BJ (cell line): Measurements from ENCODE around the gene ZNF438. TPM values are rescaled to one million over a fixed set of nuclear protein-coding genes. Genes with fewer than 3 reads are reported as not detected.
"Not testable (repeated sequence)": the region's sequence is repeated elsewhere in the genome, so short reads cannot be mapped to it uniquely, and the experiment has no call there.

Experiments used
- CTCF ChIA-PET: fragments of 350-600 bp; formaldehyde crosslinking; extraction: SDS; loops from one replicate; lab custom pipeline; 2021; ENCODE audit warnings: antibody characterized with exemption, inconsistent platforms; lab: Yijun Ruan, JAX
- POLR2A ChIA-PET: fragments of 300-600 bp; sonication (Branson Sonifier 250); formaldehyde crosslinking; extraction: SDS; loops from one replicate; lab custom pipeline; 2021; ENCODE audit warnings: antibody characterized with exemption; lab: Charles Lee
- DNase-seq: peaks from one replicate; pipeline ENCODE4 v3.0.0-alpha.2; 2011; ENCODE audit warnings: low read depth
- H3K27me3 ChIP-seq: 2 replicates; pipeline ENCODE4 v1.6.0; 2011; ENCODE audit warnings: low read length; ENCODE audit not compliant: control insufficient read depth, insufficient read depth
- H3K36me3 ChIP-seq: 2 replicates; pipeline ENCODE4 v1.5.1; 2011; ENCODE audit warnings: low read length; ENCODE audit not compliant: control insufficient read depth, insufficient read depth
- H3K4me3 ChIP-seq: 2 replicates; pipeline ENCODE4 v1.5.1; 2011; ENCODE audit warnings: low read depth, mild to moderate bottlenecking, control low read depth, low read length
- polyA plus RNA-seq: library from polyadenylated mRNA; depleted of rRNA; stranded (reverse); fragments of >200 nt; gene quantifications from 2 replicates; pipeline ENCODE4 v1.2.3, GENCODE V29; 2011
- TF ChIP-seq, protein P1 (sequence below): IDR thresholded peaks from 2 replicates; pipeline ENCODE4 v1.5.1; 2011; ENCODE audit warnings: low read depth, mild to moderate bottlenecking, control low read depth, inconsistent platforms, low read length, moderate library complexity; ENCODE audit not compliant: insufficient read depth

The ZNF438 gene
- polyA plus RNA-seq, 1 experiment: 3.7 TPM

DNA sequence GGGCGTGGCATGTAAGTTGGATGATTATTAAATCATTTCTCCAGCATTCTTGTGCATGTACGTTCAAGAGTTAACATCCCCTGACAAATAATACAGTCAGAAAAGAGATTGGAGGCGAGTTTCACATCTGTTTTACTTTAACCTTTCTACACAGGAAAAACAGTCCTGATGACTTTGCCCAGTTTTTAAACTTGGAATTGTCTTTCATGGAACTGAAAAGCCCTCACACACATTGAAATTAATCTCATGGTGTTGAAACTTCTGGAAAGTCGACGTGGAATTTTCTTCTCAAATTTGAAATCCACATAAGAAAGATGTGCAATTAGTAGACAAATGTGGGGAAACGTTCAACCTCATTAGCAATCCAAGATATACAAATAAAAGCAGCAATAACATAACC lies 31.2 kb upstream of the ZNF438 start:
- TF ChIP-seq, protein P1, sequence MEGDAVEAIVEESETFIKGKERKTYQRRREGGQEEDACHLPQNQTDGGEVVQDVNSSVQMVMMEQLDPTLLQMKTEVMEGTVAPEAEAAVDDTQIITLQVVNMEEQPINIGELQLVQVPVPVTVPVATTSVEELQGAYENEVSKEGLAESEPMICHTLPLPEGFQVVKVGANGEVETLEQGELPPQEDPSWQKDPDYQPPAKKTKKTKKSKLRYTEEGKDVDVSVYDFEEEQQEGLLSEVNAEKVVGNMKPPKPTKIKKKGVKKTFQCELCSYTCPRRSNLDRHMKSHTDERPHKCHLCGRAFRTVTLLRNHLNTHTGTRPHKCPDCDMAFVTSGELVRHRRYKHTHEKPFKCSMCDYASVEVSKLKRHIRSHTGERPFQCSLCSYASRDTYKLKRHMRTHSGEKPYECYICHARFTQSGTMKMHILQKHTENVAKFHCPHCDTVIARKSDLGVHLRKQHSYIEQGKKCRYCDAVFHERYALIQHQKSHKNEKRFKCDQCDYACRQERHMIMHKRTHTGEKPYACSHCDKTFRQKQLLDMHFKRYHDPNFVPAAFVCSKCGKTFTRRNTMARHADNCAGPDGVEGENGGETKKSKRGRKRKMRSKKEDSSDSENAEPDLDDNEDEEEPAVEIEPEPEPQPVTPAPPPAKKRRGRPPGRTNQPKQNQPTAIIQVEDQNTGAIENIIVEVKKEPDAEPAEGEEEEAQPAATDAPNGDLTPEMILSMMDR: no peak

DNA sequence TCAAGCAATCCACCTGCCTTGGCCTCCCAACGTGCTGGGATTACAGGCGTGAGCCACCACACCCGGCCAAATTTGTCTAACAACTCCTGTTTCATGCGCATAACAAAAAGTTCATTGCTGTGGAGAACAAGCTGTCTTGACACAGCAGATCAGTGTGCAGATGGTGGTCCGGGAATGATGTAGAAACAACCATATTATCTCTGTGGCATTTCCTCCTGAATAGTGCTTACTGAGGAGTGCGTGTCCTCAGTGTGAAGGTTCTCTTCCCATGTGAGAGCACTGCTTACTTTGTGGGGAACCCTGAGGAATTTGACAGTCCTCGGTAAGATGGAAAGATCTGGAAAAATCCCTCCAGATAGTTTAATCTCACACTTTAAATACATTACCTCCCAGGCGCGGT lies 30.3 kb upstream of the ZNF438 start:
- ChIA-PET POLR2A (no interaction called here), CTCF (no interaction called here)
- Histone ChIP-seq H3K36me3 (no peaks in the 10 kb centered on the region), H3K4me3 (no peak overlapping the region), H3K27me3 (no peaks in the 10 kb centered on the region)
- TF ChIP-seq, protein P1: no peak
- no peak for DNase-seq

More for the DNA sequence above, 31.2 kb upstream of the ZNF438 start:
- POLR2A ChIA-PET: no interaction called here
- Histone ChIP-seq H3K36me3 (no peaks in the 10 kb centered on the region), H3K4me3 (no peak overlapping the region), H3K27me3 (no peaks in the 10 kb centered on the region)
- DNase-seq: no peak
- CTCF ChIA-PET: interaction anchor here (0.9 to 1.1 kb wide), 3 partner anchors 10 to 31 kb away, joined by 3 read pairs; partner anchors contain the start of gene ZNF438

DNA sequence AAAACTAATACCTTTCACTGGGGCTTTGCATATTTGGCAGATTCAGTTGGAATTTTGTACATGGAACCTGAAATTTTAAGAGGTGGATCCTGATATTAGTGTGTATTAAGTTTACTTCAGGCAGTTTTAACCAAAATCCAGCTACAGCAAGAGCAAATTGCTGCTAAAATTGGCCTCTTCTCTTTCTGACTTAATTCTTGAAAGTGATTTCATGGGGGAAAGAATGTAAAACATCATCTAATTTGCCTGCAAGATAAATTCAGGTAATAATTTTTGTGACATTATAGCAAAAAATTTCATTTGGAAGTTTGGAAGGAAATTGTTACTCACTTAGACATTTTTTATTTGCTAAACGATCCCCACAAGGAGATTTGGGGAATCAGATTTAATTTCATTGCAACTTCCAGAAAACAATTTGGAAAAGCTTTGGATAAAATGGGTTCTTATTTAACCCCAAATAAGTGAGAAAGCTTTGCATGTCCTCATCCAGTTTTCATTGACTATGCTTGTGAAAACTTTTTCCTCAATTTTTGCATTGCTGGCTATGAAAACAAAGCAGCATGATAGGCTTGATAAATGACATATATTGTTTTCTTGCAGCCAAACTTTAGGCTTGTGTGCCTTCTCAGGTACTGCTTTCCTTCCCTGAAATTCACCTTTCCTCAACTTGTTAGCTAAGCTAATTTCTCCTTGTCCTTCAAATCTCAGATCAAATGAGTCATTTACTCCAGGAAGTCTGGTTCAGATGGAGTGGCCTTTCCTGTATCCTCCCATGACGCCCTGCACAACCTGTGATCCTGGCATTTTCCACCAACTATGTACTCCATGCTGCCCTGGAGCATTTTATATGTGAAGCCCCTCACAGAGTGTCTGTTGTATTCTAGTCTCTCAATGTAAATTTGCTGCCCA lies 27.4 kb upstream of the ZNF438 start:
- DNase-seq: no peak
- TF ChIP-seq, protein P1: no peak
- Histone ChIP-seq H3K27me3 (no peaks in the 10 kb centered on the region), H3K4me3 (no peak overlapping the region), H3K36me3 (no peaks in the 10 kb centered on the region)
- CTCF ChIA-PET: no interaction called here
- POLR2A ChIA-PET: no interaction called here

DNA sequence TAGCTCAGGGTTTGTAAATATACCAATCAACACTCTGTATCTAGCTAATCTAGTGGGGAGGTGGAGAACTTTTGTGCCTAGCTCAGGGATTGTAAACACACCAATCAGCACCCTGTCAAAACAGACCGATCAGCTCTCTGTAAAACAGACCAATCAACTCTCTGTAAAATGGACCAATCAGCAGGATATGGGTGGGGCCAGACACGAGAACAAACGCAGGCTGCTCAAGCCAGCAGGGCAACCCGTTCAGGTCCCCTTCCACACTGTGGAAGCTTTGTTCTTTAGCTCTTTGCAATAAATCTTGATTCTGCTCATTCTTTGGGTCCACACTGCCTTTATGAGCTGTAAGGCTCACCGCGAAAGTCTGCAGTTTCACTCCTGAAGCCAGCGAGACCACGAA lies 25.0 kb upstream of the ZNF438 start:
- H3K36me3 ChIP-seq, H3K4me3 ChIP-seq, DNase-seq, CTCF ChIA-PET, POLR2A ChIA-PET, H3K27me3 ChIP-seq: not testable (repeated sequence)

DNA sequence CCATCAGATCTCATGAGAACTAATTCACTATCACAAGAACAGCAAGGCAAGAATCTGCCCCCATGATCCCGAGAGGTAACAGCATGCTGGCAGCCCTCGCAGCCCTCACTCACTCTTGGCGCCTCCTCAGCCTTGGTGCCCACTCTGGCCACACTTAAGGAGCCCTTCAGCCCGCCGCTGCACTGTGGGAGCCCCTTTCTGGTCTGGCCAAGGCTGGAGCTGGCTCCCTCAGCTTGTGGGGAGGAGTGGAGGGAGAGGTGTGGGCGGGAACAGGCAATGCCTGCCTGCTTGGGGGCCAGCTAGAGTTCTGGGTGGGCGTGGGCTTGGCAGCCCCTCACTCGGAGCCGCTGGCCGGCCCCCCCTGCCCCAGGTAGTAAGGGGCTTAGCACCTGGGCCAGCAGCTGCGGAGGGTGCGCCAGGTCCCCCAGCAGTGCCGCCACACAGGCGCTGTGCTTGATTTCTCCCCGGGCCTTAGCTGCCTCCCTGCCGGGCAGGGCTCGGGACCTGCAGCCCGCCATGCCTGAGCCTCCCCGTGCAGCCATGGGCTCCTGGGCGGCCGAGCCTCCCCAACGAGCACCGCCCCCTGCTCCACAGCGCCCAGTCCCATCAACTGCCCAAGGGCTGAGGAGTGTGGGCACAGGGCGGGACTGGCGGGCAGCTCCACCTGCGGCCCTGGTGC lies 24.0 kb upstream of the ZNF438 start:
- POLR2A ChIA-PET: no interaction called here
- Histone ChIP-seq H3K27me3 (no peaks in the 10 kb centered on the region), H3K36me3 (no peaks in the 10 kb centered on the region), H3K4me3 (no peak overlapping the region)
- no peak for DNase-seq
- CTCF ChIA-PET: no interaction called here
- TF ChIP-seq, protein P1: no peak
